ENCODE data around the gene CDK5RAP2.

GRCh38 chr9:120568816-120569215, 11.2 kb downstream of the CDK5RAP2 start:
- TF ChIP-seq CTCF (optimal IDR thresholded peaks at IDR 0.05 in 1 of 3, IDR thresholded peaks at IDR 0.05 in 1 of 3, conservative IDR thresholded peaks at IDR 0.05 in 1 of 3; ENCODE audit: extremely low read depth in 1 of 3, insufficient read depth in 2 of 3, low read length in 3 of 3): no peak
- TF ChIP-seq EZH2 (IDR thresholded peaks at IDR 0.05; ENCODE audit: low read length): no peak
